ENCODE measurements around the gene DAPK2. TPM values are rescaled to one million over a fixed set of nuclear protein-coding genes. Genes with fewer than 3 reads are reported as not detected.

Gene DAPK2
- 2.3 to 4.4 TPM (median 4.2 TPM) in 5 replicates for total RNA-seq (2022; extraction: Qiagen RNA extraction; ENCODE audit: low read depth)

GRCh38 chr15:64046421-64047153, at the start of gene DAPK2:
TSS of gene DAPK2 (minus strand) at chr15:64046485. CDS start at chr15:64040261, 6,224 bp downstream.

GRCh38 chr15:64093627-64094417, 47.5 kb upstream of the DAPK2 start, which contains the start of gene CIAO2A:
TSS of gene CIAO2A (minus strand) at chr15:64093838. CDS start at chr15:64093768, 70 bp downstream.

Other genes with a start within 250 kb of the DAPK2 start
- gene HERC1, start 212.5 kb downstream of the DAPK2 start, total RNA-seq (2022; extraction: Qiagen RNA extraction; ENCODE audit: low read depth), result 23.7 to 31.1 TPM (median 26.4 TPM) in 5 replicates
- 115 to 164 TPM (median 121 TPM) in 5 replicates for gene CIAO2A, start 47.4 kb upstream of the DAPK2 start, total RNA-seq (2022; extraction: Qiagen RNA extraction; ENCODE audit: low read depth)
- 67.9 to 82.8 TPM (median 81.6 TPM) in 5 replicates for gene SNX1, start 49.5 kb upstream of the DAPK2 start, total RNA-seq (2022; extraction: Qiagen RNA extraction; ENCODE audit: low read depth)
- gene SNX22, start 105.2 kb upstream of the DAPK2 start, total RNA-seq (2022; extraction: Qiagen RNA extraction; ENCODE audit: low read depth), result 0.62 to 1.5 TPM (median 1.1 TPM) in 5 replicates
- 774 to 819 TPM (median 784 TPM) in 5 replicates for gene PPIB, start 116.5 kb upstream of the DAPK2 start, total RNA-seq (2022; extraction: Qiagen RNA extraction; ENCODE audit: low read depth)